Pancreas (tissue), 10 donors: Measurements from ENCODE around the gene KDM4C. TPM values are rescaled to one million over a fixed set of nuclear protein-coding genes. Genes with fewer than 3 reads are reported as not detected.

Source experiments
- ATAC-seq, 4 donors: fragments of 200-7000 bp; cut with Tn5 transposase; one replicate each; pipeline versions ENCODE4 v1.8.0 to v1.9.1; 2020; ENCODE audit warnings: mild to moderate bottlenecking in 4 of 4, moderate library complexity in 4 of 4
- DNase-seq, 6 donors: peaks; one replicate each; pipeline ENCODE4 v3.0.0-alpha.2; 2020
- FAIRE-seq: peaks from 2 replicates; lab custom pipeline; 2012; peaks lifted over from hg19 to GRCh38; lab: Jason Lieb, UNC
- H3K27ac ChIP-seq, 4 donors: fragments of 200-600 bp; sonication (generic); 1 replicate in 3 of 4; 2 replicates in 1 of 4; pipeline versions ENCODE4 v1.5.0 to v1.8.0; 2020
- H3K27me3 ChIP-seq, 4 donors: fragments of 200-600 bp; one replicate each; pipeline ENCODE4 v1.8.0; 2021
- H3K36me3 ChIP-seq, 3 donors: fragments of 200-600 bp; sonication (generic) in 1 of 3; one replicate each; pipeline versions ENCODE4 v1.5.0 to v1.8.0; 2020 to 2021
- H3K4me1 ChIP-seq, 3 donors: fragments of 200-600 bp; one replicate each; pipeline ENCODE4 v1.8.0; 2021
- H3K4me3 ChIP-seq, 4 donors: fragments of 200-600 bp; sonication (generic) in 2 of 4; one replicate each; pipeline versions ENCODE4 v1.5.0 to v1.8.0; 2020 to 2021
- H3K9me3 ChIP-seq, 4 donors: fragments of 200-600 bp; one replicate each; pipeline ENCODE4 v1.8.0; 2021
- WGBS, 2 donors: extraction: QIAGEN DNeasy Blood & Tissue Kit; methylation state at CpG; one replicate each; pipeline ENCODE4 v1.1.7; 2013; 5-methylcytosine and 5-hydroxymethylcytosine counted together
- intact Hi-C, 3 donors: fragments of 100-400 bp; cut with DNase I; formaldehyde crosslinking; loops; one replicate each; pipeline versions ENCODE4 v1.11.1 to v1.14.2; 2022
- polyA plus RNA-seq, 2 donors: library from polyadenylated mRNA; stranded (reverse); fragments of 200-250 nt; gene quantifications; one replicate each; pipeline ENCODE4 v1.2.3, GENCODE V29; 2013
- total RNA-seq, 6 donors: library from RNA; stranded (reverse); fragmentation: NEBNext Ultra II Directional in 4 of 6; extraction: Animal tissue kit (Norgen Biotek cat#: 25700) in 4 of 6; gene quantifications; one replicate each; pipeline versions ENCODE4 v1.2.1 to v1.2.4, GENCODE V29; 2021 to 2023
- TF ChIP-seq, protein P1 (sequence below), 4 donors: fragments of 200-600 bp; sonication (generic) in 3 of 4; IDR thresholded peaks; one replicate each; pipeline versions ENCODE4 v1.5.0 to v1.8.0; 2021; ENCODE audit warnings: antibody characterized with exemption in 4 of 4
- donor health status: healthy with polysubstance abuse.
- donor health status: DM: no; HTN: no; CAD: no; lungs with moderate emphysema.
- donor health status: DM: no; HTN: no; CAD: no.
- donor health status: control.
- donor health status: control.
- donor health status: Bipolar disorder and iron deficiency.
- donor health status: DM: yes; HTN: yes; CAD: no.
- donor health status: DM: no; HTN: no; CAD: no.
- donor health status: DM: no; HTN: no; CAD: no.
- donor health status: DM: yes; HTN: yes; CAD: no.

The KDM4C gene
- total and polyA plus RNA-seq, 8 donors, result 10.5 to 30.8 (median 19.7) TPM

DNA sequence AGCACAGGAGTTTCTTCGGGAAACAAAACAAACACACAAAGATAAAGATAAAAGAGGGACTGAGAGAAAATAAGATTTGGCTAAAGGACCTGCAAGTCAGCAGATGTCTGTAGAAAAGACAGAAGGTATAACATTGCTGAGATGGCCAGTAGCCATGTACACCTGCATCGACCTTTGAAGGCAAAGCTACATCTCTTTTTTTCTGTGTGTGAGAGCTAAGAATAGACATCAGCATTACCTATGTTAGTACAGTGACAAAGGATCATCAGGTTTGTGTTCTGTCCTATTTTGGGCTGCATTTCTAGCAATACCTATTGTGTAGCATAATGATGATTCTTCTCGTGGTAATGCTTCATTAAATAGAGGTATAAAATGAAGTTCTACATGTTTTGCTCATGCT lies 64.9 kb downstream of the KDM4C start:
- intact Hi-C loops, result no loop called here
- Histone ChIP-seq H3K4me3 (no peak overlapping the region), H3K9me3 (no peaks in the 10 kb centered on the region), H3K27ac (no peak overlapping the region), H3K36me3 (no peaks in the 10 kb centered on the region), H3K4me1 (peaks cover 0 to 3% (median 0%) of the 10 kb centered on the region in 3 donors), H3K27me3 (no peaks in the 10 kb centered on the region)
- ATAC-seq (no peak), FAIRE-seq (no peak), DNase-seq (no peak)
- 39 to 43% methylated on average over 3 of the region's 3 CpGs for WGBS, 2 donors
- TF ChIP-seq, protein P1, sequence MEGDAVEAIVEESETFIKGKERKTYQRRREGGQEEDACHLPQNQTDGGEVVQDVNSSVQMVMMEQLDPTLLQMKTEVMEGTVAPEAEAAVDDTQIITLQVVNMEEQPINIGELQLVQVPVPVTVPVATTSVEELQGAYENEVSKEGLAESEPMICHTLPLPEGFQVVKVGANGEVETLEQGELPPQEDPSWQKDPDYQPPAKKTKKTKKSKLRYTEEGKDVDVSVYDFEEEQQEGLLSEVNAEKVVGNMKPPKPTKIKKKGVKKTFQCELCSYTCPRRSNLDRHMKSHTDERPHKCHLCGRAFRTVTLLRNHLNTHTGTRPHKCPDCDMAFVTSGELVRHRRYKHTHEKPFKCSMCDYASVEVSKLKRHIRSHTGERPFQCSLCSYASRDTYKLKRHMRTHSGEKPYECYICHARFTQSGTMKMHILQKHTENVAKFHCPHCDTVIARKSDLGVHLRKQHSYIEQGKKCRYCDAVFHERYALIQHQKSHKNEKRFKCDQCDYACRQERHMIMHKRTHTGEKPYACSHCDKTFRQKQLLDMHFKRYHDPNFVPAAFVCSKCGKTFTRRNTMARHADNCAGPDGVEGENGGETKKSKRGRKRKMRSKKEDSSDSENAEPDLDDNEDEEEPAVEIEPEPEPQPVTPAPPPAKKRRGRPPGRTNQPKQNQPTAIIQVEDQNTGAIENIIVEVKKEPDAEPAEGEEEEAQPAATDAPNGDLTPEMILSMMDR (IDR thresholded peaks at IDR 0.05), result no peak

DNA sequence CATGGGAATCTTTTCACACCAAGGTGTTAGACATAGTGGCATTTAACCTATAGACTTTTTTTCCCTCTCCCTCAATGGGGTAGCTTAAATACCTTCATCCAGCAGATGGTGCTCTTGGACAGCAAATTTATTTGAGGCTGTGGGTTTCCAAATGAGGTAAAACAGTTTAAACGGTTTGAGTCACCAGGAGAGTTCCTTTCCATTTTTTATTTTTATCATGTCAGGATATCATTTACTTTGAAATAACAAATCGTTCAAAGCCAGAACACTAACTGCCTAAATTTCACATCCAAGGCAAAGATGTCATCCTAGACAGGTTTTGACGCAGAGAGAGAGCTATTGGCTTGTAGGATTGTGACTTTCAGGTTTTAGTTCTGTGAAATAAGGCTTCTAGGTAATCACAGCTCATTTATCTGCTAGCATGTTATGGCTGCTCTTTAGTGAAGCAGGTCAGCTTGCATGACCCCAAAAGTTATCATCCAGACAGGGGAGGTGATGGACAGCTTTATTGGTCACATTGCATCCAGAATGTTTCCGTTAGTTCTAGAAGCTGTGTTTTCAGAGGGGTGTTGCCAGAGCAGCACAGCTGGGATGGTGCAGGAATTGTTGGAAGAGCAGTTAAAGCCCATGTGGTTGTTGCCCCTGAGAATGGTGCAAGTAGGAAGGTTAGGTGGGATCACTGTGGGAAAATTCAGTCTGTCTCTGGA lies 69.8 kb downstream of the KDM4C start:
- FAIRE-seq (no peak), ATAC-seq (peak in 3 of 4 donors; percentile 61 to 76 (median 63)), DNase-seq (no peak)
- Histone ChIP-seq H3K27me3 (no peaks in the 10 kb centered on the region), H3K36me3 (no peaks in the 10 kb centered on the region), H3K4me1 (peaks cover 0 to 3% (median 0%) of the 10 kb centered on the region in 3 donors), H3K27ac (no peak overlapping the region), H3K9me3 (no peaks in the 10 kb centered on the region), H3K4me3 (no peak overlapping the region)
- intact Hi-C loops, result no loop called here
- TF ChIP-seq, protein P1 (IDR thresholded peaks at IDR 0.05), result peak in 2 of 4 donors; percentile 15 to 19
- WGBS, 2 donors, result 49 to 53% methylated on average over 4 of the region's 4 CpGs

DNA sequence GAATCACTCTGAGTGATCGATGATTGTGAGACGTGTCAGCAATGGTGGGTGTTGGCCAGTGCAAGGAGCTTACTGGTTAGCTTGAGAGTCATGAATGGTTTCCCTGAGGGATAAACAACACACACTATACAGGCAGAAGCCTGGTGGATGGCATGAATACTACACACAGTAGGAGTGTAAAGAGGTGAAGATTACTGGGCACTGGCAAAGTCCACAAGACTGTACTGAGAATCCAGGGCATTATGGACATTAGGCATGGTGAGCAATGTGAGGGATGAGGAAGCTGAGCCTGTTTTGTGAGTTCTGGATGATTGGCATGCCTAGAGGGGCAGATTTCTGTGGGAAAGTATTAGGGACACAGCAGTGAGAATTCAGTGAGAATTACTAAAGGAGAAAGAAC lies 71.3 kb downstream of the KDM4C start:
- Histone ChIP-seq H3K27me3 (no peaks in the 10 kb centered on the region), H3K4me3 (no peak overlapping the region), H3K36me3 (no peaks in the 10 kb centered on the region), H3K4me1 (peaks cover 0 to 3% (median 0%) of the 10 kb centered on the region in 3 donors), H3K9me3 (no peaks in the 10 kb centered on the region), H3K27ac (no peak overlapping the region)
- no peak for FAIRE-seq
- 94 to 96% methylated on average over 2 of the region's 2 CpGs for whole genome bisulfite sequencing, 2 donors
- DNase-seq, result no peak
- ATAC-seq, result no peak
- intact Hi-C loops, result no loop called here
- TF ChIP-seq, protein P1 (IDR thresholded peaks at IDR 0.05), result no peak

DNA sequence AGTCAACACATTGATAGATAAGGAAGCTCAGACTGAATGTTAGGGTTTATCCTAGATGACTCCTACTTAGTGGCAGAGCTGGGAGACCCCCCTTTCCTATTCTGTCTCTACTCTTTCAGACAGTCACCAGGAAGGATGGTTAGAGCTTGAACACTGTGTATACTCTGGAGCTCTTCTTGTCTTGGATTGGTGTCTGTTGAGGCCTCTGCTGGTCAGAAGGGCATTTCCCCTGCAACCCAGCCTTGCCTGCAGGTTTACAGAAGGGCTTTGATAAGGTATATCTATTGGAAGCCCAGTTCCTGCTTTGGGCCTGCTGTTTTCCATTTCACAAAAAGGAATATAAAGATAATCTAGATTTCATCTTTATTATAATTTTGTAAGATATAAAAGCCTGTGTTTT lies 71.8 kb downstream of the KDM4C start:
- intact Hi-C loops, result no loop called here
- DNase-seq (no peak), FAIRE-seq (no peak), ATAC-seq (no peak)
- TF ChIP-seq, protein P1 (IDR thresholded peaks at IDR 0.05), result no peak
- Histone ChIP-seq H3K9me3 (no peaks in the 10 kb centered on the region), H3K27ac (no peak overlapping the region), H3K36me3 (no peaks in the 10 kb centered on the region), H3K4me3 (no peak overlapping the region), H3K27me3 (no peaks in the 10 kb centered on the region), H3K4me1 (peaks cover 0 to 3% (median 0%) of the 10 kb centered on the region in 3 donors)

DNA sequence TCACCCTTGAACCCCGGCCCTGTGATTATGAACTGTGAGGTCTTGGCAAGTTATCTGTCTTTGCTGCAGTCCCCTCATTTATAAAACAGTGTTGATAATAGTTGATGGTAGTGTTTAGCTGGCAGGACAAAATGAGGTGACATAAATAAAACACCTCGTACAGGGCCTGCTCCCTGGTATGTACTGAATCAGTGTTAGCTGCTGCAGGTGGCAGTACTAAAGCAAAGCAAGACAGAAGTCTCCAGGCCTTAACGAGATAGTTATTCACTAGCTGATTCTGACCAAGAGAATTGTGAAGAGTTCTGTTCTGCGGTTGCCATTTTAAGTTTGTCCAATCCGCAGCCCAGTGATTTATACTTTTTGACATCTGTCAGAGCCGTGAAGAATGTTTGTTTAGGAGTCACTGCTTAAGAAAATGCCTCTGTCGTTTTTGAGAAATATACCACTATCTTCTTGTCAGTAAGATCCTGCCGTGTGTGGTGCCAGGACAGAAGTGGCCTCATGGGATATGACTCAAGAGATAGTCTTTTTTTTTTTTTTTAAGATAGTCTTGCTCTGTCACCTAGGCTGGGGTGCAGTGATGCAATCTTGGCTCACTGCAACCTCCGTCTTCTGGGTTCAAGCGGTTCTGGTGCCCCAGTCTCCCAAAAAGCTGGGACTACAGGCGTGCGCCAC lies 75.9 kb downstream of the KDM4C start:
- ATAC-seq (no peak), FAIRE-seq (no peak), DNase-seq (no peak)
- H3K27me3 ChIP-seq, result no peaks in the 10 kb centered on the region
- TF ChIP-seq, protein P1 (IDR thresholded peaks at IDR 0.05), result no peak
- intact Hi-C loops, result no loop called here
- no peaks in the 10 kb centered on the region for H3K36me3 ChIP-seq
- H3K4me3 ChIP-seq, result no peak overlapping the region
- no peak overlapping the region for H3K27ac ChIP-seq
- H3K4me1 ChIP-seq, result no peaks in the 10 kb centered on the region
- 76 to 77% methylated on average over 12 of the region's 12 CpGs for WGBS, 2 donors
- H3K9me3 ChIP-seq, result no peaks in the 10 kb centered on the region
